ENCODE results near the gene SCG3.
A peak's percentile ranks its signal among the peaks of the same experiment; 100 is the strongest.
"Not testable (repeated sequence)": the region's sequence is repeated elsewhere in the genome, so short reads cannot be mapped to it uniquely, and the experiment has no call there.

Gene SCG3

DNA sequence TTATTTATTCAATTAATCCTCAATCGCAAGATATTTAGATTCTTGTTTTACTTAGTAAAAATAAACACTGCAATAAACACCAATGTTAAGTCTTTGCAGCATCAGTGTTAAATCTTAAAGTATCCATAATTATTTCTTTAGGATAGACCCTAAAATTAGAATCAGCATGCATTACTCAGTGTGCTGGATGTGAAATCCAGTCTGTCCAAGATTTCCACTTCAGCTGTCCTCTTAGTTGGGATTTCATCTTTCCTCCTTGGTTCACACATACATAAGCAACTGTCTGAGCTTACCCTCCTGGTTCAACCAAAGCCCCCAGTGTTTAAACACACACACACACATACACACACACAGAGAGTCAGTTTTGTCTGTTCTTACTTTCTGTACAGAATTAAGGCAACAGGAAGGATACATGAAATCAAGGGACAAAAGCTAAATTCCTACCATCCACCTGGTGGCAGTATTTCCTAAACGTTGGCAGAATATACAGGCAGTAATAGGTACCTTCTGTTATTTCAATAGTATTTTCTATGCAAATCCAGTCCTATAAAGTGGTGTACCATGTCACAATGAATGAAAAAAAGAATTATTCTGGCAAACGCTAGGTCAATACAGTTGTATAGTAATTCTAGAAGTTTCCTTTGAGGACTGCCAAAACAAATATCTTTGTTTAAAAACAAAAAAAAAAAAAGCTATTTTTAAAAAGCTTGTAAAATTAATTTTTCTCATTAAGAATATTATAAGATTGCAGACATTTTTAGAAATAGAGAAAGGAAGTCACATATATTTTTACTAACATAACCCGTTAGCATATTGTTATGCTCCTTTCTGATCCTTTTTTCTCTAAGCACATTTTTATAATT is 31.4 kb upstream of the SCG3 start:
- no peaks in the 10 kb centered on the region; the same call in 1 of the 2 replicates for H3K4me1 ChIP-seq
- peak; percentile 53 for DNase-seq

DNA sequence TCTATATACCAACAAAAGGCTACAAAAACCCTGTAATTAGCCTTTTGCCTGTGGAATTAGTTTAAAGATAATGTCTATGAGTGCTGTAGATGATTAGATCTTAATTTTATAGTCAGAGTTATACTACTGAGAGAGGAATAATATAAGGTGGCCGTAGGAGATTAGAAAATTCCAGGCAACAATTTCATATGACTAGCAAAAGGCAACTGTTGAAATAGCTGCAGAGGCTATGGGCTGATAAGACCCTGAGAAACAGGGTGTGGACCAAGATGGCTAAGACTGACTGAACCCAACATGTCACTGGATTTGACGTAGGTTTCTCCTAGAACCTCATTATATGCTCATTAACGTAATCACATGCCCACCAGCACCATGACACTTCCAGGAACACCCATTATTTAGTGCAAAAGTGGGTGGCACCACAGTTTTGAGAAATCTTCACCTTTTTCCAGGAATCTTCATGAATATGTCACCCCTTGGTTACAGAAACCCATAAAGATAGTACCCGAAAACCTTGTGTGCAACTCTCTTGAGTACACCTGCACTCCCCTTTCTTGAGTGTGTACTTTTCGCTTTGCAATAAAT is 29.1 kb upstream of the SCG3 start:
- Histone ChIP-seq H3K9me3 (no peaks in the 10 kb centered on the region; the same call in 1 of the 2 replicates), H3K4me3 (ENCODE audit: low read depth, low read length) (no peak overlapping the region), H3K27me3 (no peaks in the 10 kb centered on the region), H3K4me1 (no peaks in the 10 kb centered on the region), H3K36me3 (no peaks in the 10 kb centered on the region)
- no peak for DNase-seq
- TF ChIP-seq, protein P1, sequence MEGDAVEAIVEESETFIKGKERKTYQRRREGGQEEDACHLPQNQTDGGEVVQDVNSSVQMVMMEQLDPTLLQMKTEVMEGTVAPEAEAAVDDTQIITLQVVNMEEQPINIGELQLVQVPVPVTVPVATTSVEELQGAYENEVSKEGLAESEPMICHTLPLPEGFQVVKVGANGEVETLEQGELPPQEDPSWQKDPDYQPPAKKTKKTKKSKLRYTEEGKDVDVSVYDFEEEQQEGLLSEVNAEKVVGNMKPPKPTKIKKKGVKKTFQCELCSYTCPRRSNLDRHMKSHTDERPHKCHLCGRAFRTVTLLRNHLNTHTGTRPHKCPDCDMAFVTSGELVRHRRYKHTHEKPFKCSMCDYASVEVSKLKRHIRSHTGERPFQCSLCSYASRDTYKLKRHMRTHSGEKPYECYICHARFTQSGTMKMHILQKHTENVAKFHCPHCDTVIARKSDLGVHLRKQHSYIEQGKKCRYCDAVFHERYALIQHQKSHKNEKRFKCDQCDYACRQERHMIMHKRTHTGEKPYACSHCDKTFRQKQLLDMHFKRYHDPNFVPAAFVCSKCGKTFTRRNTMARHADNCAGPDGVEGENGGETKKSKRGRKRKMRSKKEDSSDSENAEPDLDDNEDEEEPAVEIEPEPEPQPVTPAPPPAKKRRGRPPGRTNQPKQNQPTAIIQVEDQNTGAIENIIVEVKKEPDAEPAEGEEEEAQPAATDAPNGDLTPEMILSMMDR (IDR thresholded peaks at IDR 0.05; ENCODE audit: low read depth, low read length): no peak

More for the DNA sequence above, 31.4 kb upstream of the SCG3 start:
- TF ChIP-seq, protein P1 (IDR thresholded peaks at IDR 0.05; ENCODE audit: low read depth, low read length): peak; percentile 83
- H3K36me3 ChIP-seq: no peaks in the 10 kb centered on the region
- H3K9me3 ChIP-seq: no peaks in the 10 kb centered on the region; the same call in 1 of the 2 replicates
- H3K4me3 ChIP-seq (ENCODE audit: low read depth, low read length): no peak overlapping the region
- H3K27me3 ChIP-seq: no peaks in the 10 kb centered on the region

DNA sequence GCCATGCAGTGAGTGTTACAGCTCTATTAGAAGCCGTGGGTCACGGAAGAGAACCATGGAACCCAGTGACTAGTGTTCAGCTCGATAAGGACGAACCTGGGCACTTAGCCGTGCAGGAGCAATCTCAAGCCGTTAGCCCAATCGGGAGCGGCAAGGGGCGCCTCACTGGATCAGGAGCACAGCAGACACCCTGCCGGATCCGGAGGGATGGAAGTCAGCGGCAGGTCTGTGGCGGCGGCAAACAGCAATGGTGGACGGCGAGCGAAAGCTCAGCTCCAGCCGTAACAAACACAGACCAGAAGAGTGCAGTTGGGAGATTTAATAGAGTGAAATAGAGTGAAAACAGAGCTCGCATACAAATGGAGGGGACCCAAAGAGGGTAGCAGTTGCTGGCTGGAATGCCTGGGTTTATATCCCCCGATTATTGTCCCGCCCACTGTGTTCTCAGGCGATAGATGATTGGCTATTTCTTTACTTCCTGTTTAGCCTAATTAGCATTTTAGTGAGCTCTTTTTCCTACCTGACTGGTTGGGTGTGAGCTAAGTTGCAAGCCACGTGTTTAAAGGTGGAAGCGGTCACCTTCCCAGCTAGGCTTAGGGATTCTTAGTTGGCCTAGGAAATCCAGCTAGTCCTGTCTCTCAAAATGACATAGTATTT is 25.8 kb upstream of the SCG3 start:
- not testable (repeated sequence) for H3K27me3 ChIP-seq; DNase-seq; H3K4me1 ChIP-seq; H3K36me3 ChIP-seq; H3K4me3 ChIP-seq (ENCODE audit: low read depth, low read length); H3K9me3 ChIP-seq

DNA sequence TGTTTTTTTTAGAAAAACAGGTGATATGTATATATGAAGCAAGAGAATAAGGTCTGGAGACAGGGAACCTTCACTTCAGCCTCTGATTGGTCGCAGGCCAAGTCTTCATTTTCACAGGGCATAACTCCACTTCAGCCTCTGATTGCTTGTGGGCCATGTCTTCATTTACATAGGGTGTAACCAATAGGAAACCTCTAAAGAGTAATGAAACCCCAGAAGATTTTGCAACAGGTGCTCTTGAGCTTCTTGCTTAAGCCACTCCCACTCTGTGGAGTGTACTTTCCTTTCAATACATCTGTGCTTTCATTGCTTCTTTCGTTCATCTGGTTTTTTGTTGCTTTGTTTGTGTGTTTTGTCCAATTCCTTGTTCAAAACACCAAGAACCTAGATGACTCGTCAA is 22.6 kb upstream of the SCG3 start:
- TF ChIP-seq, protein P1 (IDR thresholded peaks at IDR 0.05; ENCODE audit: low read depth, low read length): no peak
- H3K4me1 ChIP-seq: no peaks in the 10 kb centered on the region
- H3K27me3 ChIP-seq: no peaks in the 10 kb centered on the region
- DNase-seq: no peak
- no peaks in the 10 kb centered on the region for H3K9me3 ChIP-seq
- no peak overlapping the region for H3K4me3 ChIP-seq (ENCODE audit: low read depth, low read length)
- H3K36me3 ChIP-seq: no peaks in the 10 kb centered on the region

DNA sequence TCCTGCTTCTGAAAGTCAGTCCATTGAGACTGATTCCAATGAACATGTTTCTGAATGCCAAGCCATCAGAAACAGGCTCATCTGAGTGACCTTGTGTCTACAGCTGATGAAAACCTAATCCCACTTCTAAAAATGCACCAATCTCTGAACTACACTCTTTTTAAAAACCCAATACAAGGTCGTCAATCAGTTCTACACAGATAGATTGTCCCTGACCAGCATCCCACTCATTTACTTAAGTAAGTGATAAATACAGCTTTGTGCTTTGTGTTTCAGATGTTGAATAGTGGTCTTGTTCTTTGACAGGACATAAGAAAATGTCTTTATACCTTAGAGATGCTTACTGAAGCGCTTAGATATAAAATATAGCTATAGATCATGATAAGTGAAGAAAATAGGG is 20.2 kb upstream of the SCG3 start:
- no peak overlapping the region for H3K4me3 ChIP-seq (ENCODE audit: low read depth, low read length)
- no peaks in the 10 kb centered on the region for H3K27me3 ChIP-seq
- no peaks in the 10 kb centered on the region for H3K36me3 ChIP-seq
- no peaks in the 10 kb centered on the region for H3K4me1 ChIP-seq
- H3K9me3 ChIP-seq: no peaks in the 10 kb centered on the region
- TF ChIP-seq, protein P1 (IDR thresholded peaks at IDR 0.05; ENCODE audit: low read depth, low read length): no peak
- no peak for DNase-seq

DNA sequence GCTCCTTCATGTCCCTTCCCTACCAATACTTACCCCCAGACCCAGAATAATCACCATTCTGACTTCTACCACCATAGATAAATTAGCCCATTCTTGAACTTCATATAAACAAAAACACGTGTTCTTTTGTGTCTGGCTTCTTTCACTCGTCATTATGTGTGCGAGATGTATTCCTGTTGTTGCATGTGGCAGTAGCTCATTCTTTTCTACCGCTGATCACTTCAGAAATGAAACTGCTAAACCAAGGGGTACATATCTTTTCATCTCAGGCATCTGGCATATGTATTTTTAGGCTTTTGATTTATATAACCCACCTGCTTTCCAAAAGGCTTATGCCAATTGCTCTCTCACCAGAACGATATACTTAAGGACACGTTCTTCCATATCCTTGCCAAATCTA is 13.8 kb upstream of the SCG3 start:
- TF ChIP-seq, protein P1 (IDR thresholded peaks at IDR 0.05; ENCODE audit: low read depth, low read length): no peak
- H3K4me1 ChIP-seq: peaks cover 3% of the 10 kb centered on the region; the same call in 1 of the 2 replicates
- H3K9me3 ChIP-seq: no peaks in the 10 kb centered on the region
- DNase-seq: no peak
- no peaks in the 10 kb centered on the region for H3K36me3 ChIP-seq
- no peaks in the 10 kb centered on the region for H3K27me3 ChIP-seq
- 0 out of 2 replicates have a peak overlapping the region, but pooled peaks have one; percentile 2 for H3K4me3 ChIP-seq (ENCODE audit: low read depth, low read length)

Measured in BE2C (cell line).